Heart right ventricle (tissue), 16 donors: ENCODE results near the gene ZNG1F. TPM values are rescaled to one million over a fixed set of nuclear protein-coding genes. Genes with fewer than 3 reads are reported as not detected.
"Not testable (repeated sequence)": the region's sequence is repeated elsewhere in the genome, so short reads cannot be mapped to it uniquely, and the experiment has no call there.

Experiments
- ATAC-seq, 8 donors: fragments of 200-7000 bp; cut with Tn5 transposase; one replicate each; pipeline ENCODE4 v1.9.1; 2020; ENCODE audit warnings: mild to moderate bottlenecking in 8 of 8, moderate library complexity in 8 of 8, moderate number of reproducible peaks in 1 of 8
- DNase-seq, 2 donors: peaks; one replicate each; pipeline ENCODE4 v3.0.0-alpha.2; 2020
- H3K27ac ChIP-seq, 10 donors: fragments of 200-600 bp; sonication (generic) in 2 of 10; one replicate each; pipeline versions ENCODE4 v1.5.0 to v1.8.0; 2020 to 2022; ENCODE audit warnings: mild to moderate bottlenecking in 3 of 10
- H3K27me3 ChIP-seq, 7 donors: fragments of 200-600 bp; one replicate each; pipeline ENCODE4 v1.8.0; 2021 to 2022; ENCODE audit warnings: mild to moderate bottlenecking in 2 of 7
- H3K36me3 ChIP-seq, 9 donors: fragments of 200-600 bp; sonication (generic) in 1 of 9; one replicate each; pipeline versions ENCODE4 v1.5.0 to v1.8.0; 2020 to 2022; ENCODE audit warnings: mild to moderate bottlenecking in 2 of 9
- H3K4me1 ChIP-seq, 9 donors: fragments of 200-600 bp; sonication (generic) in 1 of 9; one replicate each; pipeline versions ENCODE4 v1.5.0 to v1.8.0; 2020 to 2022; ENCODE audit warnings: mild to moderate bottlenecking in 4 of 9
- H3K4me3 ChIP-seq, 10 donors: fragments of 200-600 bp; sonication (generic) in 2 of 10; one replicate each; pipeline versions ENCODE4 v1.5.0 to v1.8.0; 2020 to 2022; ENCODE audit warnings: mild to moderate bottlenecking in 7 of 10, moderate library complexity in 2 of 10
- H3K9me3 ChIP-seq, 11 donors: fragments of 200-600 bp in 10 of 11; sonication (generic) in 2 of 11; one replicate each; pipeline versions ENCODE4 v1.5.0 to v1.8.0; 2013 to 2022; ENCODE audit warnings: mild to moderate bottlenecking in 2 of 11, control low read depth in 1 of 11, moderate library complexity in 1 of 11
- WGBS, 2 donors: extraction: QIAGEN DNeasy Blood & Tissue Kit; methylation state at CpG; one replicate each; pipeline ENCODE4 v1.1.7; 2013; ENCODE audit warnings: inconsistent platforms in 1 of 2; 5-methylcytosine and 5-hydroxymethylcytosine counted together
- intact Hi-C, 10 donors: fragments of 100-400 bp; cut with DNase I; formaldehyde crosslinking; loops; one replicate each; pipeline versions ENCODE4 v1.11.1 to v1.14.2; 2022
- polyA plus RNA-seq, 2 donors: library from polyadenylated mRNA; stranded (reverse); fragments of 200-250 nt; gene quantifications; one replicate each; pipeline ENCODE4 v1.2.3, GENCODE V29; 2013
- total RNA-seq, 10 donors: library from RNA; stranded (reverse); fragmentation: NEBNext Ultra II Directional in 3 of 10; extraction: Animal tissue kit (Norgen Biotek cat#: 25700) in 3 of 10; gene quantifications; one replicate each; pipeline versions ENCODE4 v1.2.1 to v1.2.4, GENCODE V29; 2021 to 2023
- donor health status: Arrhythmogenic right ventricular cardiomyopathy.
- donor health status: ischemic (EF 13 %, LVEDD 7.1; RV severe dilation, severe dysfunction).
- donor health status: healthy with polysubstance abuse.
- donor health status: DM: no; HTN: yes; CAD: no.
- donor health status: DM: no; HTN: no; CAD: no.
- donor health status: ischemic (EF 25% LVEDD 6.9; RV normal size, moderate dysfunction).
- donor health status: ischemic (EF 25% LVEDD 5.7; RV mildly dilated, moderate dysfunction).
- donor health status: healthy.
- donor health status: DM: yes; HTN: yes; CAD: no.
- donor health status: Ischemic cardiomyopathy.
- donor health status: ischemic (EF 35%, LVEDD 5.7; RV mildly dilated, moderate dysfunction).
- donor health status: nonischemic (EF 11% LVEDD 7.7; RV severe dilation, severe dysfunction).
- donor health status: DM: yes; HTN: yes; CAD: no.
- donor health status: PGD.
- donor health status: ischemic (EF 29% LVEDD 5.4; RV normal size, mild dysfunction).
- donor health status: nonischemic (EF 23%, LVEDD 6.1; RV moderate dilation, normal function).

ZNG1F gene
- total and polyA plus RNA-seq, 12 donors = 1.3 to 9.2 (median 3.2) TPM

- H3K9me3 ChIP-seq, H3K4me3 ChIP-seq, H3K4me1 ChIP-seq, H3K36me3 ChIP-seq, H3K27ac ChIP-seq, intact Hi-C loops, DNase-seq: not testable (repeated sequence)
- no CpG with 5 or more reads among the region's 21 CpGs for WGBS, 2 donors
- peaks cover 0 to 18% (median 4%) of the 10 kb centered on the region in 7 donors for H3K27me3 ChIP-seq
- ATAC-seq = peak in 2 of 8 donors; percentile 9 to 13
Observed at GRCh38 chr9:41125109-41125658, 63.9 kb downstream of the ZNG1F start.

- H3K4me3 ChIP-seq, intact Hi-C loops, H3K4me1 ChIP-seq, H3K27ac ChIP-seq, H3K36me3 ChIP-seq, H3K9me3 ChIP-seq, DNase-seq: not testable (repeated sequence)
- WGBS, 2 donors = 18 to 25% methylated on average over 33 to 34 of the region's 52 CpGs
- H3K27me3 ChIP-seq = peaks cover 0 to 19% (median 6%) of the 10 kb centered on the region in 7 donors
- ATAC-seq = peak in 7 of 8 donors; percentile 37 to 73 (median 59)
Observed at GRCh38 chr9:41124250-41125108, 64.6 kb downstream of the ZNG1F start.

GRCh38 chr9:41123812-41124211 is 65.3 kb downstream of the ZNG1F start:
- H3K4me3 ChIP-seq, intact Hi-C loops, H3K36me3 ChIP-seq, H3K4me1 ChIP-seq, DNase-seq, H3K27ac ChIP-seq, H3K9me3 ChIP-seq: not testable (repeated sequence)
- peaks cover 0 to 23% (median 9%) of the 10 kb centered on the region in 7 donors for H3K27me3 ChIP-seq
- 0% methylated on average over 9 to 12 of the region's 33 CpGs for whole genome bisulfite sequencing, 2 donors
- peak; percentile 46 to 72 (median 52) for ATAC-seq

- WGBS, 2 donors = 0% methylated on average over 9 of the region's 32 CpGs; no CpG with 5 or more reads in 1 of the 2 donors
- H3K4me1 ChIP-seq, H3K4me3 ChIP-seq, DNase-seq, intact Hi-C loops, H3K9me3 ChIP-seq, H3K27ac ChIP-seq, H3K36me3 ChIP-seq: not testable (repeated sequence)
- H3K27me3 ChIP-seq = peaks cover 0 to 23% (median 9%) of the 10 kb centered on the region in 7 donors
- peak in 5 of 8 donors; percentile 16 to 53 (median 24) for ATAC-seq
Observed at GRCh38 chr9:41123396-41123795, 65.7 kb downstream of the ZNG1F start.

- ATAC-seq, H3K27ac ChIP-seq, H3K36me3 ChIP-seq, intact Hi-C loops, H3K4me1 ChIP-seq, DNase-seq, H3K4me3 ChIP-seq, H3K9me3 ChIP-seq: not testable (repeated sequence)
- peaks cover 0 to 18% (median 10%) of the 10 kb centered on the region in 7 donors for H3K27me3 ChIP-seq
- WGBS, 2 donors = no CpG with 5 or more reads among the region's 4 CpGs
Observed at GRCh38 chr9:41120696-41121095, 68.4 kb downstream of the ZNG1F start.

GRCh38 chr9:41119719-41120118 is 69.4 kb downstream of the ZNG1F start:
- peak in 1 of 8 donors; percentile 16 for ATAC-seq
- H3K4me1 ChIP-seq, intact Hi-C loops, H3K4me3 ChIP-seq, H3K36me3 ChIP-seq, H3K9me3 ChIP-seq, H3K27ac ChIP-seq, DNase-seq: not testable (repeated sequence)
- WGBS, 2 donors = no CpG with 5 or more reads among the region's 5 CpGs
- H3K27me3 ChIP-seq = peaks cover 0 to 23% (median 10%) of the 10 kb centered on the region in 7 donors

- H3K27me3 ChIP-seq = peaks cover 0 to 23% (median 10%) of the 10 kb centered on the region in 7 donors
- DNase-seq, H3K27ac ChIP-seq: not testable (repeated sequence)
Observed at GRCh38 chr9:41119311-41119710, 69.8 kb downstream of the ZNG1F start.

GRCh38 chr9:41113348-41113747 is 75.8 kb downstream of the ZNG1F start:
- peaks cover 0 to 26% (median 8%) of the 10 kb centered on the region in 7 donors for H3K27me3 ChIP-seq
- H3K4me1 ChIP-seq, H3K9me3 ChIP-seq, H3K36me3 ChIP-seq, H3K4me3 ChIP-seq, H3K27ac ChIP-seq, DNase-seq, ATAC-seq, intact Hi-C loops: not testable (repeated sequence)
- whole genome bisulfite sequencing, 2 donors = 57% methylated on average over 8 of the region's 14 CpGs

More at GRCh38 chr9:41119311-41119710, 69.8 kb downstream of the ZNG1F start:
- intact Hi-C loops, H3K9me3 ChIP-seq, H3K4me1 ChIP-seq, H3K36me3 ChIP-seq, H3K4me3 ChIP-seq: not testable (repeated sequence)
- peak in 7 of 8 donors; percentile 20 to 56 (median 26) for ATAC-seq
- WGBS, 2 donors = 36 to 43% methylated on average over 7 of the region's 7 CpGs

GRCh38 chr9:41111414-41111813 is 77.7 kb downstream of the ZNG1F start:
- ATAC-seq, intact Hi-C loops, H3K4me1 ChIP-seq, H3K9me3 ChIP-seq, H3K36me3 ChIP-seq, H3K4me3 ChIP-seq, H3K27ac ChIP-seq, DNase-seq: not testable (repeated sequence)
- 76 to 78% methylated on average over 11 to 12 of the region's 12 CpGs for WGBS, 2 donors
- peaks cover 0 to 40% (median 14%) of the 10 kb centered on the region in 7 donors for H3K27me3 ChIP-seq
